Activated CD8-positive, alpha-beta memory T cell treated with anti-CD3 and anti-CD28 coated beads for 24 hours (primary cell): Measurements from ENCODE around the gene FAM3C.
A peak's percentile ranks its signal among the peaks of the same experiment; 100 is the strongest.
"Not testable (repeated sequence)": the region's sequence is repeated elsewhere in the genome, so short reads cannot be mapped to it uniquely, and the experiment has no call there.

ENCODE experiments used
- DNase-seq: peaks from one replicate; pipeline ENCODE4 v3.0.0-alpha.2; 2020

FAM3C gene

DNA sequence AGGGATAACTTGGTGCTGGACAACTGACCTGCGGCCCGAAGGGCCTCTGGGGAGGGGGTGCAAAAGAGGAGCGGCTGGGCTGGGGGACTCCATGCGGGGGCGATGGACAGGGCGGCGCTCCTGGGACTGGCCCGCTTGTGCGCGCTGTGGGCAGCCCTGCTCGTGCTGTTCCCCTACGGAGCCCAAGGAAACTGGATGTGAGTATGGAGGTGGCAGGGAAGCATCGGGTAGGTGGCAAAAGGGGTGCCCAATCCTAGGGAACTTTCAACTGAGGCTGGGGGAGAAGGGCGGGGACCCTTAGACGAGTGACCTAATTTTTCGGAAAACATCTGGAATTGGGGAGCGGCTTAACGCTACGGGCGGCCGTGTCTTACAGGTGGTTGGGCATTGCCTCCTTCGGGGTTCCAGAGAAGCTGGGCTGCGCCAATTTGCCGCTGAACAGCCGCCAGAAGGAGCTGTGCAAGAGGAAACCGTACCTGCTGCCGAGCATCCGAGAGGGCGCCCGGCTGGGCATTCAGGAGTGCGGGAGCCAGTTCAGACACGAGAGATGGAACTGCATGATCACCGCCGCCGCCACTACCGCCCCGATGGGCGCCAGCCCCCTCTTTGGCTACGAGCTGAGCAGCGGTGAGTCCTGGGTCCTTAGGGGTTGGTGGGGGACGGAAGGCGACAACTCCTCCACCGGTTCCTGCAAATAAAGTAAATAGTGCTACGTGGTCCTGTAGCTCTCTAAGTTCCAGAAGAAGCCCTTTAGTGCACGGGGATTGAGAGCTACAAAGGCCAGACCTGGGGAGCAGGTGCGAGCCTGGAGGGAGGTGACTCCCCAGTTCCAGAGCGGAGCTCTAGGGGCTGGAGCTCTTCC is 66.7 kb downstream of the FAM3C start:
- peak; percentile 61 for DNase-seq

DNA sequence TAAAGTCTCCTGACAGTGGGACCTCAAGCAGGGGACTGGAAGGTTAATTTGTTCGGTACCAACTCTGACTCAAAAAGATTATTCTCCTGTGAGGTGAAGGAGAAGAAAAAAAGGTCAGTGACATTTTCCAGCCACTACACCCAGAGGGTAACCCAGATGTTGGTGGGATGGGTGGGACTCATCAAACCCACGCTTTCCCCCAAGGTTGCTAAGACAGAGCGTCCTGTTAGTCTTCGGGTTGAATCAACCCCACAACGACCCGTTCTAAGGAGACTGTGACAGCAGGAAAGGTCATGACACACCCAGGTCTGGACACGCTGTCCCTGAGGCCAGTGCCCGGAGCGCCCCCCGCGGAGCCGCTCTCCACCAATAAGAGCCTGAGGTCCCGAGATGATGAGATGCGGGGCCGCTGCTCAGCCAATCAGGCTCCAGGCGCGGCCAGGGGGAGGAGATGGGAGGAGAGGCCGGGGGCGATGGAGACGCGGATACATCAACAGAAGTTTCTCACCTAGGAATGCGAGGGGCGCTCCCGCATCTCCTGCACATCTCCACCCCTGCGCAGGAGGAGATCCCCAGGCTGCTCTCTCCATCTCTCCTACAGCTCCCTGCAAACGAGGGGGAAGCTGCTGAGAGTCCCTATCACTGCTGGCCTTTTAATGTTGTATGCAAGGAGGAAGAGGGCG is 67.5 kb downstream of the FAM3C start, which contains the start of gene WNT16:
TSS of gene WNT16 (plus strand) at position 493 of the 683 bp plus-strand sequence. CDS start 293 bp downstream, outside the sequence.
- DNase-seq, result peak; percentile 57

DNA sequence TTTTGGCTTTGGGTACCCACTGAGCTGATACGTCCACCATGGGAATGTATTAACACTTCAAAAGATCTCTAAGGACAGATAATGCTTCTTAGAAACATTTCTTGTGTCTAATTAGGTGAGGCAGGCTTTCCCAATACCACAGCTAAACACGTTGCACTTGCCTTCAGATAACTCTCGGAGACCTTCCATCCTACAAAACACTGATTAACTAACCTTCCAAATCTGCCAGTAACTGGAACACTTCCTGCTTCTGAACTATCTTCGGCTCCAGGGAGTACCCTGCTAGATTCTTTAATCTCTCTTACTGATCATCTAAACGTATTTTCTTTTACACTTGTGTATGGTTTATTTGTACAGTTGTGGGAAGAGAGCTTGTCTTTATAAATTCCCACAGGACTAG is 68.4 kb downstream of the FAM3C start:
- no peak for DNase-seq

DNA sequence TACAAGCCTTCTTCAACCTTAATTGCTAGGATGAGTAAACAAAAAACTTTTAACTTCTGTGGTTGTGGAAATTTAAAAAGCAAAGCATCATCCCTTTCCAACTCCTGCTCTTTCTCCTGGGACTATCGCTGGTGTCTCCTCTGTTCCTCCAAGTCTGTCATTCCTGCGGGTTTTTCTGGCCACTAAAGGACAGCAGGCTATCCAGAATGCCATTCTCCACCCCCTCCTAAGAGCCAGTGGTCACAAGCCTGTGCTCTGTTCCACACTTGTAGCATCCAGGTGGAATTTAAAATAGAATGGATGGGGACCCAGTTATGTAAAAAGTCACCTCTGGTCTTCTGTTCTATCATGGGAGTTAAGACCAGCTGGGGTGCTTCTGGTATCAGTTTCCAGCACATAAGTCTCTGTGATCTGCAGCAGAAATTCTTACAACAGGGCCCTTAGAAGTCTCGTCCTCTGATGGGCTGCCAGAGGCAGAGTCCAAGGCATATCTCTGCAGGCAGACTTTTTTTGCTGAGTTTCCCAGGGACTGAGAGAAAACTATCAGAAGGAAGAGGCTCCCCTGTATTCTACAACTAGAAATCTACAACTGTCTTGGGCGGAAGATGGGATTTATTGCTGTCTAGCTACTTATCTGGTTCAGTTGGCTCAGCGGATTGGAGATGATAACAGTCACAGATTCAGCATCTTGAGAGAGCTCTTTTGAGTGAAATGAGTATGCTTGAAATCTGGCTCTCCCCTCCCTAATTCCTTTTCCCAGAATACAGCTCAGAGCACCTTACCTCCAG is 72.4 kb downstream of the FAM3C start:
- no peak for DNase-seq

DNA sequence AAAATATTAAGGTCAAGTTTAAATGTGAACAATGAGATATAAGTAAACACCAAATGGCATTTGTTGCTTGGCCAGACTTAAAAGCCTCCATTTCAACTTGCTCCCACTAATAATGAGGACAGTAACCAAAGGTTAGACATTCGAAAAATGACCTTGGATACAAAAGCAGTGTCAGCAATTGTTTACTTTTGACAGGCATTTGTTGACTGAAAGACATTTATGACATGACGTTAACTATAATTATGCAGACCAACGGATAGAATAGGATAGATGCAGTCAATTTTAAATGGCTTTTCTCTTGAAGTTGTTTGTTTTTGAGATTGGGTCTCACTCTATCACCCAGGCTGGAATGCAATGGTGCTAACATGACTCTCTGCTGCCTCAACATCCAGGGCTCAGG is 73.6 kb downstream of the FAM3C start:
- no peak for DNase-seq

DNA sequence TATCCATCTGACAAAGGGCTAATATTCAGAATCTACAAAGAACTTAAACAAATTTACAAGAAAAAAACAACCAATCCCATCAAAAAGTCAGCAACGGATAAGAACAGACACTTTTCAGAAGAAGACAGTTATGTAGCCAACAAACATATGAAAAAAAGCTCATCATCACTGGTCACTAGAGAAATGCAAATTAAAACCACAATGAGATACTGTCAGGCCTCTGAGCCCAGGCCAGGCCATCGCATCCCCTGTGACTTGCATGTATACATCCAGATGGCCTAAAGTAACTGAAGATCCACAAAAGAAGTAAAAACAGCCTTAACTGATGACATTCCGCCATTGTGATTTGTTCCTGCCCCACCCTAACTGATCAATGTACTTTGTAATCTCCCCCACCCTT is 80.9 kb downstream of the FAM3C start:
- DNase-seq, result not testable (repeated sequence)

DNA sequence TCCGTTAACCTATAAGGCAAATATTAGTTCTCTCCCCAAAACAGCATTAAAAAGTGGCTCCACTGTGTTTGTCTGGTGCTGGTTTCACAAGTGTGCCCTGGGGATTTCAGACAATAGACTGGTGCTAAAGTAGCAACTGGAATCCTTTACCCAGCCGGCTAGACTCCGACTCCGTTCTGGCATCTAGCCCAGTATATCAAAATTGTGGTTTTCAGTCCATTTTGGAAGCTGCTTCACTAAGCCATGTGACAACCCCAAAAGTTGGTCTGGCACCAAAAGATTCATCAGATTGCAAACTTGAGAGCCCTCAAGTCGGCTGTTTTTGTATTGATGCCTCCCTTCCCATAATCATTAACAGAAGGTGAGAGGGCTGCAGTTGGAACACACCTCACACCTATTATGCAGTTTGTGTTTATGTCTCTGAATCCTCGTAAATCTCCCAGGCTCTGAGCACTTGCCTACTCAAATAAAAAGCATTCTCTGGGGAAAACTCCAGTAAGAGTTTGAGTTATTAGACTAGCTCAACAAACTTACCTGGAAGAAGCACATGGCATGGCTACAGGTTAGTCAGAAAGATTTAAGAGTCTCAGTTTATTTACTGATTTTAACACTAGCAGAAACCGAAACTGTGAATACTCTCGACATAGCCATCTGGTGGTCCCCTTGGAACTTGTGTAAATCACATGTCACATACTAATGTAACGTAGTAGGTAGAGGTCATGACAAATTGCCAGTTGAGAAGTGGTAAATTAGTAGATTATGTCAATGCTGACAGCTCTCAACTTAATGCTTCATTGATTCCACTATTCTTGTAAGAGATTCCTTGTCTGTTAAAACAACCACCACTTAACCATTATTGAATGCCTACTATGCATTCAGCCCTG is 82.1 kb downstream of the FAM3C start:
- DNase-seq, result no peak

DNA sequence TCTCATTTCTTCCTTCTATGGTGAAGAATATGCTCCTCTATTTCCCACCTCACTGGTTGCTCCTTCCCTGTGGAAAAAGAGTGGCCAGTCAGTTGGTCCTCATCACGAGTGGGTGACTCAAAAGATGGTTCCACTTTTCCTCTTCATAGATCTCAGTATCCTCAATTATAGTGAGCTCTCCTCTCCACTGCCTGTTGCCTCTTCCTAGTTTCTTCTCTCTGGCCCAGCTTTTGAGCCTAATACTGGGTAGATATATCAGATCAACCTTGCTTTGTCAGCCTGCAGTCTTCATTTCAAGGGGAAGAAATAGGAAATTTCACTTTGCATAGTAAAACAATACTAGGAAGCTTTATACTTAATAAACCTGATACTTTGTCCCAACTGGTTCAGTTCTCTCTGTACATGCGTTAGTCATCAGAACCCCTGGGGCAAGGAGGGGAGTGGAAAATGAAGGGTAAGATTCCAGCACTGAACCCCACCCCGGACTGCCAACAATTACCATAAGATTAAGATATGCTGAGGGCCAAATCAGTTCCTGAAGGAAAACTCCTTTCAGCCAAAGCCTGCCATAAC is 82.8 kb downstream of the FAM3C start:
- DNase-seq, result no peak

DNA sequence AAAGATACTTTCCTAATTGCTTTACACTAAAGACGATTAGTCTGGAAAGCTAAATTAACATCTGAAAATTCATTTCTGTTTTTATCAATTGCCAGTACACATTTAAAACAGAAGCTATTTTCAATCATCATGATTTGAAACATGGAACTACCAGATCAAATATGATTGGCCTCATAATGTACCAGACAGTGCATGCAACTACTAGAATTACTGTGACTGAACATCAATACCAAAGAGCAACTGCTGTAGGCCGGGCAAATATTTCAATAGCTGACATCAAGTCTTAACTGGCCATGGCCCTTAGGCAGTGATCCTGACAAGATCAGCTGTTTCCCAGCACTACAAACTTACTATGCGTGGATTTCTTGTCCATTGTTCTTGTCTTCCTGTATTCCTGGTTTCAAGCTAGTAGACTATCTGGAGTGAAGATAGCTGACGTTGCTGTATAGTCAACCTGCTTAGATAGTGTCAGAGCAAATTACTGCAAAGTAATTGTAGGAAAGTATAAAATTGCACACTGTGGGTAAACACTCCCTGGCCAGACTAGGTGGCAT is 89.0 kb downstream of the FAM3C start:
- DNase-seq, result no peak

DNA sequence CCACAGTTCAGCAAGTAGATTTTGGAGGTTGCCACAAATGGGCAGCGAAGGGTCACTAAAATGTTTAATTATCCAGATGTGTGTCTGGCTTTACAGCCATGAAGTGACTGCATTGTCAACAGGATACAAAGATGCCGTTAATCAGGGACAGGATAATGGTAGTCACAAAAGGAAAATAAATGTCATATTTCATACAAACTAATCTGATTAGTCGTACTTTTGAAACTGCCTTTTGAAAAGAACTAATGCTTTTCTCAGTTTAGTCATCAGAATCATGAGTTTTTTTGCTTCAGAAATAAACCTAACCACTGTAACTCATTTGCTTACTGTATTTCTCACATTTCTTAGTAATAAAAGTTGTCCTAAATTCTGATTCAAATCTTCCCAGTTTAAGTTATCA is 89.5 kb downstream of the FAM3C start:
- DNase-seq, result no peak

DNA sequence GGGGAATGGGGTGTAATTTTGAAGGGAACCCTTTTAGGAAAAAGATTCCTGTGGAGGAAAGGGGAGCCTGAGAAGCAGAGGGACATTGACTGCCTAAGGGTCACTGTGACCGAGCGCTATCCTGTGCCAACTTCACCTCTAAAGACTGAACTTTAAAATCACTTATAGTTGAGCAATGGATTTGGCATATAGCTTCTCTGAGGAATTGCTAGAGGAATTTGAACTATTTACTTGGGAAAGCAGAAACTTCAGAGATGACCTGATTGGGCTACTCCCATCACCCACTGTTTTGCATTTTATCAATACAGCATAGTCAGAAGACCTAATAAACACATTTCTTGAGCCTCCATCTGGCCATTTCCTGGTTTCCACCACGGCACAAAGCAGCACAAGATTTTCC is 91.0 kb downstream of the FAM3C start:
- DNase-seq, result no peak

DNA sequence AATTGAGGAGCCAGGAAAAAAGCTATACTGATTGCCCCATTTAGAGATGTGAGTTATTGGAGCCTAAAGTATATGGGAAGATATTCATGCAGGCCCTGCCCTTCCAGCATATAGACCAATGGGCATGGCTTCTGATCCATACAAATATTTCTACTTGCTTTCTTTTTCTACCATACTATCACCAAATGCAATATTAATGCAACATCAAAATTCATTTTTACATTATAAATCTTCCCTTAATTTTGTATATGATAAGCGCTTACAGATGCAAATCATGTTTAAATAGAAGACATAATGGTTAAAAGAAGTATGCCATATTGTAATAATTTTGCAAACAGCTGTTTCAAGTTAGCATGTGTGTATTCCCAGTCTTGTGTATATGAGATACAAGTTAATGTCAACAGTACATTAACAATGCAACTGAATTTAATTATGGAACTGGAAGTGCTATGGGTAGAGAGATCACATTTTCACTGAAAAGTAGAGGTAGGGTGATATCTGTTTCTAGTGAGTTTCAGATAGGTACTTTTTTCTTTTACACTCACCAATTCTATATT is 91.9 kb downstream of the FAM3C start:
- no peak for DNase-seq

DNA sequence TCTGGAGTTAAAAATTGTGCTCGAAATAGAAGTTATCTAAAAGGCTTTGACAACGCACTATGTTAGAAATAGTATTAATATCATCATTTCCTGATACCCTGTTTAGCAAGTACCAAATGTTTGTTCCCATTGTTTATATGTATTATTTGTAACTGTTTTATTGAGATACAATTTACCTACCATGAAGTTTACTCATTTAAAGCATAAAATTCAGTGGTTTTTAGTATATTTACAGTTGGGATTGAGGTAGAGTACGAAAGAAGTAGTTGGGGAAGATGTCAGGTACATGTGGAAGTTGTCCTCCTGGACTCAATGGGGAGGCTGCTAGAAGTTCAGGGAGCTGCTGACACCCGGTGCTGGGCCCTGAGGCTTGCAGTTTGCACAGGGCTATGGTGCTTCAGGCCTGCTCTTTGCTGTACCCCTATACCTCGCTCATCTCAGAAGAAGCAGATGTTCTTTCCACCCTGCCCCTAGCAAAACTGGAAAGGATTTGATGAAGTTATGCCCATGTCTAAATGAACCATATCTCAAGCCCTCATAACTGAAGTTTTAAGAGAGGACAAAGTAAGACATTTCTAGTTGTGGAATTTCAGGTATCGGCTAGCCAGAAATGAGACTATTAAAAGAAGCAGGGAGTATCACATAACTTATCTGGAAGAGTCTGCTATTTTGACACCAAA is 92.5 kb downstream of the FAM3C start:
- no peak for DNase-seq

DNA sequence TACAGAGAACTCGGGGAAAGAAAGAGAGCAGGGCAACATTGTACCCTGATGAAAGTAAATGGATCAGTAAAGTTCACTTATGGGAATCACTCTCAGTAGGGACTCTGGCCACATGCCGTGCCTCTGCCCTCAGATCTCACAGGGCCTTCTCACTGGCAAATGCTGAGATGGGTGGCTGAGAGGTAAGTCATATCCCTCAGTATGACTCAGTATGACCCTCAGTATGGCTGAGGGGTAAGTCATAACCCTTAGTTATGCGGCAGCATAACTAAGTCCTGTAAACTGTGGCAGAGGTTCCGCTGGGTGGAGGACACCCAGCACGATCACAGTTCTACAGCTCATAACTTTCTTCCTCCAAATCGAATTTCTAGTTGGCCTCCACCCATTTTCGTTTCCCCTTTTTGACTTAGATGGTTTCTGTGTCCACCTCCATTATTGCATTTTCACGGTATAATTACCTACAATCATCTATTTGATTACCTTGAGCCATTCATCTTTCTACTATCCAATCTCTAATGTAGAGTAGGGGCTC is 93.8 kb downstream of the FAM3C start:
- DNase-seq, result no peak

DNA sequence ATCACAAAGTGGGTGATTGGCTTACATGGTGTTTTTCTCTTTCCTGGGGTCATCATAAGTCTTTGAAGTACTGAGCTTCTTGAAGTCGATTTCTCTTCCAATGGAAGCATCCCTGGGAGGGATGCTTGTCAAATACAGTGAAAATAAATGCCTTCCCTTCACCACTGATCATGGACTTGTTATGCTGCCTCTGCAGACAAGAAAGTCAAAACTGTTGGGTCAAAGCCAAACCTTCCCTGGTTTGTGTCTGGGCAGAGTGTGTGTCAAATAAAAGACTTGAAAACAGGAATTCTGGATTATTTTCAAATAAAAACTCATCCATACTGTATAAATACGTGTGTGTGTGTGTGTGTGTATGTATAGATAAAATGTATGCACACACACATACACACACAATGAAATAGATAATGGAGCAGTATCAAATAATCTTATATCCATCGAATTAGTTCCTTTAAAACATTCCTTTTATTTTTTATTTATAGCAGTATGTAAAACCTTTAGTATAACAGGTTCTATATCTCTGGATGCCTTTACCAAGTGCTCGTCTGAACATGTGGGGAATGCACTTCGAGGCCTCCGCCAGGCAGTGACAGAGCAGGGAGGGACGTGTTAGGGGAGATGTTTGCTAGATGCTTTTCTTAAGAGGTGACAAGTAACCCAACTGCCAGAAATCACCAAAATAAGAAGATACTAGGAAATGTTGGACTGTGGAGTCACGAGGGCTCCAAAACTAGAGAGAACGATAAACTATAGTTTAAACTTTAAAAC is 94.5 kb downstream of the FAM3C start:
- DNase-seq, result no peak

DNA sequence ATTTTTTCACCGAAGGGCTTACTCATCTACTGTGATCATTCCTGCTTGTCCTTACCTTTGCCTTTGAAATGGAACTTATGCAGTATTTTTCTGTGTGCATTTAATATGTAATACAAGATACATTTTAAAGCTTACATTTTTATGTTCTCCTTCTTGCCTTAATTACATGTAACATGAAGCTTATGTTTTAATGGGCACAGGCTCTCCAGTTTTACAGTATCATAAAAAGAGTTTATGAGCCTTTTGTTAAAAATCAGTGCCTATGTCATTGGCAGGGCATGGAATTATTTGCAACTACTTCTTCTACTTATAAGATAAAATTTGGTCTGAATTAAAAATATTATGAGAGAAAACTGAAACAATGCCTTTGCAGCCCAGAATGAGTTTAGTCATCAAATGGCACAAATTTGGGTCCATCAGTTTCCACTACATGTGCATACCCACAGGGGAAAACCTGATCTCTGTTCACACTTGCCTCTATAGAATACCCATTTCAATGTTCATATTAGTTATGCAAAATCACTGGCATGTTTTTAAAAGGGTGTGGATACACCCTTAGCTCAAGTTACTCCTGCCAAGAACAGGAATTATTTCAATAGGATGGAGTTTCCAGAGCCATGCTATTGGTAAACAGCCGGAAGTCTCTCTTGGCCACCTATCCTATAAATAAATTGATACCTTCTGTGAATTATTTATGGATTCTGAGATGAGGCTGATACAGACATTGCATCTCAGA is 95.3 kb downstream of the FAM3C start:
- no peak for DNase-seq
